Measurements from ENCODE around the gene SUGCT. TPM values are rescaled to one million over a fixed set of nuclear protein-coding genes. Genes with fewer than 3 reads are reported as not detected.

SUGCT gene
- total and polyA plus RNA-seq, 9 of the 15 experiments (the other 6 are each of a cell fraction or from before 2014, with no cell fraction given): 0.58 to 2.5 (median 1.4) TPM

- H3K4me1 ChIP-seq (replicated peaks in 1 of 2; ENCODE audit: control insufficient read depth in 2 of 2, insufficient read depth in 2 of 2, low read length in 2 of 2): no peaks in the 10 kb centered on the region
- no peak overlapping the region for H2AFZ ChIP-seq (ENCODE audit: low read depth, low read length)
- no peaks in the 10 kb centered on the region for H3K79me2 ChIP-seq (ENCODE audit: control insufficient read depth, insufficient read depth, low read length)
- ATAC-seq (no peak), FAIRE-seq (no peak), DNase-seq (ENCODE audit: extremely low read depth in 1 of 4, low spot score in 3 of 4) (no peak)
- no peak overlapping the region for H3K4me3 ChIP-seq
- H3K9me1 ChIP-seq (ENCODE audit: control insufficient read depth, insufficient read depth, low read length): no peaks in the 10 kb centered on the region
- BruUV-seq (replicated peaks): no TSS peak
- TF ChIP-seq ZBTB12 (CRISPR knock-in tag; IDR thresholded peaks at IDR 0.05) (no peak), DMBX1 (CRISPR knock-in tag; IDR thresholded peaks at IDR 0.05; ENCODE audit: borderline replicate concordance) (no peak), THAP7 (CRISPR knock-in tag; IDR thresholded peaks at IDR 0.05) (no peak), L3MBTL2 (IDR thresholded peaks at IDR 0.05) (no peak), THAP12 (CRISPR knock-in tag; IDR thresholded peaks at IDR 0.05) (no peak), ZBTB5 (IDR thresholded peaks at IDR 0.05) (no peak)
- H4K20me1 ChIP-seq (replicated peaks; ENCODE audit: control insufficient read depth, insufficient read depth, low read length): no peaks in the 10 kb centered on the region
- CTCF ChIA-PET (ENCODE audit: low intra/inter-chr PET ratio): no interaction called here
- H3K4me2 ChIP-seq (ENCODE audit: insufficient read depth, low read length): no peak overlapping the region
- POLR2A ChIA-PET: no interaction called here
- H3K9me3 ChIP-seq (replicated peaks; ENCODE audit: control insufficient read depth, insufficient read depth, low read depth, low read length): no peaks in the 10 kb centered on the region
- no peaks in the 10 kb centered on the region for H3K27me3 ChIP-seq (ENCODE audit: control insufficient read depth in 2 of 2, insufficient read depth in 2 of 2, low read length in 2 of 2)
- in situ Hi-C loops (cut with MboI): no loop called here
- no peak overlapping the region for H3K9ac ChIP-seq (ENCODE audit: insufficient read depth in 1 of 2, low read depth in 2 of 2, low read length in 2 of 2)
- H3K27ac ChIP-seq (ENCODE audit: extremely low read depth, low read depth, low read length): no peak overlapping the region
- no peaks in the 10 kb centered on the region for H3K36me3 ChIP-seq (ENCODE audit: control insufficient read depth, insufficient read depth, low read length)
- intact Hi-C loops (cut with micrococcal nuclease): no loop called here
Measured at GRCh38 chr7:40887099-40887498, 752.3 kb downstream of the SUGCT start.

All from K562 (cell line).